Activated CD8-positive, alpha-beta T cell treated with anti-CD3 and anti-CD28 coated beads for 36 hours (primary cell): ENCODE data around the gene EEF2K. TPM values are rescaled to one million over a fixed set of nuclear protein-coding genes. Genes with fewer than 3 reads are reported as not detected.

Source experiments
- ATAC-seq: fragments of 200-7000 bp; cut with Tn5 transposase; one replicate; pipeline ENCODE4 v1.10.0; 2021; ENCODE audit warnings: mild to moderate bottlenecking, moderate library complexity
- CTCF ChIA-PET: fragments of 350-600 bp; sonication (Branson Sonifier 250); formaldehyde crosslinking; loops from one replicate; lab custom pipeline; 2021; ENCODE audit warnings: antibody characterized with exemption; lab: Charles Lee
- POLR2A ChIA-PET: fragments of 350-600 bp; sonication (Branson Sonifier 250); formaldehyde crosslinking; loops from one replicate; lab custom pipeline; 2021; ENCODE audit warnings: antibody characterized with exemption; lab: Charles Lee
- DNase-seq: peaks from one replicate; pipeline ENCODE4 v3.0.0-alpha.2; 2020
- H3K27ac Mint-ChIP-seq: one replicate; pipeline ENCODE4 v1.8.0; 2021; ENCODE audit warnings: mild to moderate bottlenecking, mixed read lengths
- H3K27me3 Mint-ChIP-seq: one replicate; pipeline ENCODE4 v1.8.0; 2021; ENCODE audit warnings: mixed read lengths
- H3K36me3 Mint-ChIP-seq: one replicate; pipeline ENCODE4 v1.8.0; 2021; ENCODE audit warnings: low read depth, mixed read lengths
- H3K4me1 Mint-ChIP-seq: one replicate; pipeline ENCODE4 v1.8.0; 2021; ENCODE audit warnings: low read depth, mixed read lengths
- H3K4me3 Mint-ChIP-seq: one replicate; pipeline ENCODE4 v1.8.0; 2021; ENCODE audit warnings: mild to moderate bottlenecking, moderate library complexity, mixed read lengths
- H3K9me3 Mint-ChIP-seq: one replicate; pipeline ENCODE4 v1.8.0; 2021; ENCODE audit warnings: mixed read lengths
- intact Hi-C: fragments of 100-400 bp; cut with micrococcal nuclease; formaldehyde crosslinking; loops from one replicate; pipeline ENCODE4 v1.10.0; 2022
- total RNA-seq, 2 experiments: library from RNA; stranded (reverse); gene quantifications; one replicate each; pipeline ENCODE4 v1.2.3, GENCODE V29; 2021
- TF ChIP-seq, protein P1 (sequence below): fragments of 200-600 bp; IDR thresholded peaks from one replicate; pipeline ENCODE4 v1.8.0; 2022; ENCODE audit warnings: antibody characterized with exemption, mild to moderate bottlenecking

Gene EEF2K
- total RNA-seq, 2 experiments from 2014 or later = 28.6 to 31.2 TPM

GRCh38 chr16:22217890-22218730 lies 12.0 kb downstream of the EEF2K start:
- Mint-ChIP-seq H3K27ac (no peak overlapping the region), H3K27me3 (no peaks in the 10 kb centered on the region), H3K4me3 (no peak overlapping the region), H3K36me3 (peaks cover 31% of the 10 kb centered on the region), H3K4me1 (peaks cover 33% of the 10 kb centered on the region), H3K9me3 (no peaks in the 10 kb centered on the region)
- POLR2A ChIA-PET = interaction anchor here (0.9 to 3.0 kb wide), 4 partner anchors 10 to 155 kb away, joined by 3 to 12 read pairs (median 3); partner anchors contain the start of gene EEF2K
- peak; percentile 54 for DNase-seq
- CTCF ChIA-PET = interaction anchor here (0.8 to 1.6 kb wide), 3 partner anchors 9 to 29 kb away, joined by 3 to 8 read pairs (median 3); no protein-coding TSS in a partner anchor
- peak; percentile 74 for ATAC-seq
- intact Hi-C loops = no loop called here
- TF ChIP-seq, protein P1, sequence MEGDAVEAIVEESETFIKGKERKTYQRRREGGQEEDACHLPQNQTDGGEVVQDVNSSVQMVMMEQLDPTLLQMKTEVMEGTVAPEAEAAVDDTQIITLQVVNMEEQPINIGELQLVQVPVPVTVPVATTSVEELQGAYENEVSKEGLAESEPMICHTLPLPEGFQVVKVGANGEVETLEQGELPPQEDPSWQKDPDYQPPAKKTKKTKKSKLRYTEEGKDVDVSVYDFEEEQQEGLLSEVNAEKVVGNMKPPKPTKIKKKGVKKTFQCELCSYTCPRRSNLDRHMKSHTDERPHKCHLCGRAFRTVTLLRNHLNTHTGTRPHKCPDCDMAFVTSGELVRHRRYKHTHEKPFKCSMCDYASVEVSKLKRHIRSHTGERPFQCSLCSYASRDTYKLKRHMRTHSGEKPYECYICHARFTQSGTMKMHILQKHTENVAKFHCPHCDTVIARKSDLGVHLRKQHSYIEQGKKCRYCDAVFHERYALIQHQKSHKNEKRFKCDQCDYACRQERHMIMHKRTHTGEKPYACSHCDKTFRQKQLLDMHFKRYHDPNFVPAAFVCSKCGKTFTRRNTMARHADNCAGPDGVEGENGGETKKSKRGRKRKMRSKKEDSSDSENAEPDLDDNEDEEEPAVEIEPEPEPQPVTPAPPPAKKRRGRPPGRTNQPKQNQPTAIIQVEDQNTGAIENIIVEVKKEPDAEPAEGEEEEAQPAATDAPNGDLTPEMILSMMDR = no peak

DNA sequence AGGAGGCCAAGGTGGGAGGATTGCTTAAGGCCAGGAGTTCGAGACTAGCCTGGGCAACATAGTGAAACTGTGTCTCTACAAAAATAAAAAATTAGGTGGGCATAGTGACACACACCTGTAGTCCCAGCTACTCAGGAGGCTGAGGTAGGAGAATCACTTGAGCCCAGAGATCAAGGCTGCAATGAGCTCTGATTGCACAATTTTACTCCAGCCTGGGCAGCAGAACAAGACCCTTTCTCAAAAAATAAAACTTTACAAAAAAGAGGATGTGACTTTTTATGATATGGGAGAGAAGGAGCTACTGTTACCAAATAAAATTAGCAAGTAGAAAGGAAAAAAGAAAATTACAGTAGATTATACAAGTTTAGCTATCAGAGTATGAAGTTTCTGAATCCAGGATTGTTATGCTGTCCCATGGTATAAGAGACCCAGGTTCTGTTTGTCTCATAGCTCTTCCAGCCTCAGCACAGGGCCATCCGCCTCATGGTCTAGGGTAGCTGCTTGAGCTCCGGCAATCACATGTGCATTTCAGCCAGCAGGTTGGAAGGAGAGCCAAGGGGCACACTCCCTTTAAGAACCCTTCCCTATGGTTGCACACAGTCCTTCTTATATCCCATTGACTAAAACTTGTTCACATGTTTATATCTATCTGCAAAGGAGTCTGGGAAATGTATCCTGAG lies 13.5 kb downstream of the EEF2K start:
- POLR2A ChIA-PET = interaction anchor here (1.2 to 1.6 kb wide), 2 partner anchors 8 to 12 kb away, joined by 3 read pairs; no protein-coding TSS in a partner anchor
- Mint-ChIP-seq H3K36me3 (peaks cover 20% of the 10 kb centered on the region), H3K4me3 (no peak overlapping the region), H3K9me3 (no peaks in the 10 kb centered on the region), H3K27ac (peak overlapping the region; percentile 26), H3K4me1 (peaks cover 32% of the 10 kb centered on the region), H3K27me3 (no peaks in the 10 kb centered on the region)
- DNase-seq = no peak
- CTCF ChIA-PET = interaction anchor here (1.0 to 1.6 kb wide), 4 partner anchors 9 to 25 kb away, joined by 3 to 8 read pairs (median 5); no protein-coding TSS in a partner anchor
- TF ChIP-seq, protein P1 = no peak
- intact Hi-C loops = no loop called here
- no peak for ATAC-seq

DNA sequence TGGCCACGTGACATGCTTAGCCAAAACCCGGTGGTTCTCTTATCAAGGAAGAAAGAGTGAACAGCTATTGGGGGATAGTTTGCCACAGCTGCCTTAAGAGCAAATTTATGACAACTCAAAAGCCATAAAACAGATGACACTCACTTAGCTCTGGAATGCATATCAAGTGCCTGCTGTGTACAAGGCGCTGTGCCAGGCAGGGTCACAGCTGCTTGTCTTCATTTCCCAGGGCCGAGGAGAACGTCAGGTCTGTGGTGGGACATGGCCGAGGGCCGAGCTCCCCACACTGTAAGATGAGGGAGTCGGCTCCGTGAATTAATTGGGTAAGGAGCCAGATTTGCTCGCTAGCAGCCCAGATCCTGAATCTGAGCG lies 14.0 kb downstream of the EEF2K start:
- DNase-seq (no peak), ATAC-seq (no peak)
- TF ChIP-seq, protein P1 = no peak
- Mint-ChIP-seq H3K4me1 (peaks cover 30% of the 10 kb centered on the region), H3K9me3 (no peaks in the 10 kb centered on the region), H3K27me3 (no peaks in the 10 kb centered on the region), H3K27ac (no peak overlapping the region), H3K4me3 (no peak overlapping the region), H3K36me3 (peaks cover 16% of the 10 kb centered on the region)
- intact Hi-C loops = no loop called here
- ChIA-PET CTCF (interaction anchor here (1.0 to 1.6 kb wide), 4 partner anchors 10 to 25 kb away, joined by 3 to 8 read pairs (median 5); no protein-coding TSS in a partner anchor), POLR2A (interaction anchor here (0.5 to 1.6 kb wide), 2 partner anchors 13 to 32 kb away, joined by 3 to 4 read pairs; no protein-coding TSS in a partner anchor)

- POLR2A ChIA-PET = interaction anchor here (0.5 to 1.6 kb wide), 2 partner anchors 13 to 32 kb away, joined by 3 to 4 read pairs; no protein-coding TSS in a partner anchor
- Mint-ChIP-seq H3K4me3 (no peak overlapping the region), H3K4me1 (peaks cover 23% of the 10 kb centered on the region), H3K9me3 (no peaks in the 10 kb centered on the region), H3K27ac (peak overlapping the region; percentile 73), H3K27me3 (no peaks in the 10 kb centered on the region), H3K36me3 (peaks cover 15% of the 10 kb centered on the region)
- TF ChIP-seq, protein P1 = no peak
- CTCF ChIA-PET = interaction anchor here (1.5 kb wide), 1 partner anchor 26 kb away, joined by 6 read pairs; no protein-coding TSS in a partner anchor
- intact Hi-C loops = no loop called here
- no peak for DNase-seq
- ATAC-seq = no peak
Measured at GRCh38 chr16:22220714-22221113, 14.6 kb downstream of the EEF2K start.
